ENCODE results near the gene EHF. TPM values are rescaled to one million over a fixed set of nuclear protein-coding genes. Genes with fewer than 3 reads are reported as not detected.

The EHF gene
- total RNA-seq, 1 experiment from 2014 or later: 37.0 TPM

- DNase-seq (no peak), ATAC-seq (no peak)
- peaks cover 44% of the 10 kb centered on the region for H3K4me1 ChIP-seq (ENCODE audit: insufficient read depth, low read length)
- TF ChIP-seq EZH2 (IDR thresholded peaks at IDR 0.05; ENCODE audit: low read length, unreplicated experiment): no peak
- no peak for TF ChIP-seq CTCF (conservative IDR thresholded peaks at IDR 0.05; ENCODE audit: low read depth, low read length)
- TF ChIP-seq EZH2phosphoT487 (IDR thresholded peaks at IDR 0.05; ENCODE audit: borderline replicate concordance, low read length): no peak
- no peaks in the 10 kb centered on the region for H3K9me2 ChIP-seq (replicated peaks; ENCODE audit: low read length)
- peak overlapping the region; percentile 68 for H3K4me2 ChIP-seq (ENCODE audit: low read length)
- H3K9me3 ChIP-seq (ENCODE audit: low read length): no peaks in the 10 kb centered on the region
- no peak overlapping the region for H2AFZ ChIP-seq (ENCODE audit: low read length)
- H3F3A ChIP-seq (ENCODE audit: low read length, unreplicated experiment): no peaks in the 10 kb centered on the region
- no peak overlapping the region for H3K9ac ChIP-seq (ENCODE audit: low read length)
- H3K27ac ChIP-seq (ENCODE audit: low read length): no peak overlapping the region
- peak overlapping the region; percentile 66 for H3K4me3 ChIP-seq (ENCODE audit: low read length)
- peaks cover 74% of the 10 kb centered on the region for H3K79me2 ChIP-seq (ENCODE audit: low read length)
- ChIA-PET POLR2A (ENCODE audit: unreplicated experiment) (interaction anchor here (0.6 kb wide), 1 partner anchor 31 kb away, joined by 4 read pairs; no protein-coding TSS in a partner anchor), CTCF (no interaction called here)
- no peaks in the 10 kb centered on the region for H4K20me1 ChIP-seq (ENCODE audit: low read length)
- H3K27me3 ChIP-seq (ENCODE audit: low read length): no peaks in the 10 kb centered on the region
- BruUV-seq (replicated peaks): no TSS peak
- H3K36me3 ChIP-seq (ENCODE audit: low read depth, low read length): no peaks in the 10 kb centered on the region
- intact Hi-C loops (cut with micrococcal nuclease): no loop called here
Measured at GRCh38 chr11:34623463-34623862, 2.6 kb downstream of the EHF start.

- Histone ChIP-seq H3F3A (ENCODE audit: low read length, unreplicated experiment) (no peaks in the 10 kb centered on the region), H3K9me2 (replicated peaks; ENCODE audit: low read length) (no peaks in the 10 kb centered on the region), H4K20me1 (ENCODE audit: low read length) (no peaks in the 10 kb centered on the region), H3K4me3 (ENCODE audit: low read length) (peak overlapping the region; percentile 66), H3K79me2 (ENCODE audit: low read length) (peaks cover 80% of the 10 kb centered on the region), H3K36me3 (ENCODE audit: low read depth, low read length) (no peaks in the 10 kb centered on the region), H3K4me2 (ENCODE audit: low read length) (peak overlapping the region; percentile 68), H3K9ac (ENCODE audit: low read length) (no peak overlapping the region), H3K9me3 (ENCODE audit: low read length) (no peaks in the 10 kb centered on the region), H2AFZ (ENCODE audit: low read length) (no peak overlapping the region), H3K4me1 (ENCODE audit: insufficient read depth, low read length) (peaks cover 44% of the 10 kb centered on the region), H3K27me3 (ENCODE audit: low read length) (no peaks in the 10 kb centered on the region), H3K27ac (ENCODE audit: low read length) (no peak overlapping the region)
- TF ChIP-seq CTCF (conservative IDR thresholded peaks at IDR 0.05; ENCODE audit: low read depth, low read length): no peak
- no peak for TF ChIP-seq EZH2 (IDR thresholded peaks at IDR 0.05; ENCODE audit: low read length, unreplicated experiment)
- TF ChIP-seq EZH2phosphoT487 (IDR thresholded peaks at IDR 0.05; ENCODE audit: borderline replicate concordance, low read length): no peak
- POLR2A ChIA-PET (ENCODE audit: unreplicated experiment): interaction anchor here (0.6 kb wide), 1 partner anchor 30 kb away, joined by 4 read pairs; no protein-coding TSS in a partner anchor
- no TSS peak for BruUV-seq (replicated peaks)
- intact Hi-C loops (cut with micrococcal nuclease): no loop called here
- CTCF ChIA-PET: no interaction called here
- ATAC-seq (no peak), DNase-seq (no peak)
Measured at GRCh38 chr11:34624069-34624468, 3.2 kb downstream of the EHF start.

- Histone ChIP-seq H3K9me3 (ENCODE audit: low read length) (no peaks in the 10 kb centered on the region), H3K27ac (ENCODE audit: low read length) (no peak overlapping the region), H3K9ac (ENCODE audit: low read length) (no peak overlapping the region), H3F3A (ENCODE audit: low read length, unreplicated experiment) (no peaks in the 10 kb centered on the region), H3K36me3 (ENCODE audit: low read depth, low read length) (no peaks in the 10 kb centered on the region), H4K20me1 (ENCODE audit: low read length) (no peaks in the 10 kb centered on the region), H3K9me2 (replicated peaks; ENCODE audit: low read length) (no peaks in the 10 kb centered on the region), H3K4me2 (ENCODE audit: low read length) (peak overlapping the region; percentile 44), H3K79me2 (ENCODE audit: low read length) (peaks cover 95% of the 10 kb centered on the region), H3K27me3 (ENCODE audit: low read length) (no peaks in the 10 kb centered on the region), H3K4me3 (ENCODE audit: low read length) (no peak overlapping the region), H2AFZ (ENCODE audit: low read length) (no peak overlapping the region), H3K4me1 (ENCODE audit: insufficient read depth, low read length) (peaks cover 51% of the 10 kb centered on the region)
- TF ChIP-seq EZH2phosphoT487 (IDR thresholded peaks at IDR 0.05; ENCODE audit: borderline replicate concordance, low read length) (no peak), CTCF (conservative IDR thresholded peaks at IDR 0.05; ENCODE audit: low read depth, low read length) (no peak), EZH2 (IDR thresholded peaks at IDR 0.05; ENCODE audit: low read length, unreplicated experiment) (no peak)
- DNase-seq (no peak), ATAC-seq (no peak)
- BruUV-seq (replicated peaks): no TSS peak
- CTCF ChIA-PET: no interaction called here
- intact Hi-C loops (cut with micrococcal nuclease): no loop called here
- POLR2A ChIA-PET (ENCODE audit: unreplicated experiment): no interaction called here
Measured at GRCh38 chr11:34625576-34625975, 4.7 kb downstream of the EHF start.
